PFSK-1 (cell line): ENCODE data around the gene SFXN3.

Experiments
- POLR2AphosphoS5 ChIP-seq: IDR thresholded peaks from 2 replicates; pipeline ENCODE4 v1.6.1; 2012; ENCODE audit warnings: low read depth, mild to moderate bottlenecking, control low read depth, low read length, moderate library complexity
- REST ChIP-seq, 2 experiments: IDR thresholded peaks; 2 replicates each; pipeline versions ENCODE4 v1.6.1 to v1.8.0; 2011 to 2012; ENCODE audit warnings: low read depth in 2 of 2, low read length in 2 of 2, control low read depth in 1 of 2, inconsistent platforms in 1 of 2, mild to moderate bottlenecking in 1 of 2, moderate library complexity in 1 of 2; ENCODE audit not compliant: insufficient read depth in 1 of 2
- SIN3A ChIP-seq: IDR thresholded peaks from 2 replicates; pipeline ENCODE4 v1.6.1; 2012; ENCODE audit warnings: mild to moderate bottlenecking, low read length, moderate library complexity, borderline replicate concordance; ENCODE audit not compliant: insufficient read depth
- TAF1 ChIP-seq: IDR thresholded peaks from 2 replicates; pipeline ENCODE4 v1.6.1; 2012; ENCODE audit warnings: low read length, control low read depth, borderline replicate concordance; ENCODE audit not compliant: insufficient read depth

GRCh38 chr10:100983868-100984671 lies 47.0 kb upstream of the SFXN3 start:
- TF ChIP-seq TAF1 (no peak), POLR2AphosphoS5 (no peak), REST (IDR thresholded peaks at IDR 0.05; ENCODE audit: insufficient read depth in 1 of 2, low read depth in 2 of 2, low read length in 2 of 2) (no peak), SIN3A (no peak)
